A549 (cell line): ENCODE data around the gene RBBP8. TPM values are rescaled to one million over a fixed set of nuclear protein-coding genes. Genes with fewer than 3 reads are reported as not detected.
"Not testable (repeated sequence)": the region's sequence is repeated elsewhere in the genome, so short reads cannot be mapped to it uniquely, and the experiment has no call there.

Source experiments
- ATAC-seq, 2 experiments: fragments of 200-7000 bp in 1 of 2; fragments of >200 bp in 1 of 2; cut with Nextera tagmentation in 1 of 2; cut with Tn5 transposase in 1 of 2; 3 replicates each; pipeline versions ENCODE4 v1.8.0 to v1.9.1; 2018 to 2020; ENCODE audit warnings: mild to moderate bottlenecking in 1 of 2, moderate library complexity in 1 of 2
- CTCF ChIA-PET: fragments of 300-600 bp; sonication (Branson Sonifier 250); formaldehyde crosslinking; extraction: SDS; loops from one replicate; lab custom pipeline; 2021; ENCODE audit warnings: antibody characterized with exemption, inconsistent platforms; lab: Yijun Ruan, JAX
- POLR2A ChIA-PET: fragments of 350-600 bp; formaldehyde crosslinking; extraction: SDS; loops from one replicate; lab custom pipeline; 2021; ENCODE audit warnings: antibody characterized with exemption, inconsistent platforms; lab: Yijun Ruan, JAX
- DNase-seq, 2 experiments: peaks; one replicate each; pipeline versions ENCODE4 v3.0.0 to v3.0.0-alpha.2; 2011 to 2016; ENCODE audit warnings: low read depth in 1 of 2, low spot score in 1 of 2
- FAIRE-seq: peaks from 2 replicates; lab custom pipeline; 2011; peaks lifted over from hg19 to GRCh38; lab: Jason Lieb, UNC
- H3K27ac ChIP-seq, 2 experiments: fragments of >200 bp; sonication (Bioruptor Twin); formaldehyde crosslinking; 3 replicates each; pipeline ENCODE4 v1.5.1; 2016 to 2017
- H3K4me1 ChIP-seq: fragments of >200 bp; sonication (Bioruptor Twin); formaldehyde crosslinking; 3 replicates; pipeline ENCODE4 v1.6.1; 2016
- H3K4me2 ChIP-seq: fragments of >200 bp; sonication (Bioruptor Twin); formaldehyde crosslinking; 3 replicates; pipeline ENCODE4 v1.6.1; 2016
- H3K4me3 ChIP-seq: fragments of >200 bp; sonication (Bioruptor Twin); formaldehyde crosslinking; 3 replicates; pipeline ENCODE4 v1.5.1; 2016
- H3K9me3 ChIP-seq: fragments of >200 bp; sonication (Bioruptor Twin); formaldehyde crosslinking; 3 replicates; pipeline ENCODE4 v1.6.1; 2016
- CBX8 ChIP-seq: fragments of 200-600 bp; sonication (generic); IDR thresholded peaks from 2 replicates; pipeline ENCODE4 v1.6.1; 2016
- CHD2 ChIP-seq: fragments of 150-350 bp; IDR thresholded peaks from 2 replicates; pipeline ENCODE4 v1.6.1; 2014; ENCODE audit warnings: low read length; ENCODE audit not compliant: partially characterized antibody
- CHD4 ChIP-seq: fragments of 200-600 bp; sonication (generic); IDR thresholded peaks from 2 replicates; pipeline ENCODE4 v1.6.1; 2016; ENCODE audit warnings: antibody characterized with exemption, mild to moderate bottlenecking, borderline replicate concordance
- CTCF ChIP-seq: fragments of >200 bp; sonication (Bioruptor Twin); formaldehyde crosslinking; IDR thresholded peaks from 3 replicates; pipeline ENCODE4 v1.5.1; 2016
- EHF ChIP-seq: fragments of 250-450 bp; sonication (Bioruptor Pico); IDR thresholded peaks from 2 replicates; pipeline ENCODE4 v1.5.0; 2020; ENCODE audit warnings: mild to moderate bottlenecking
- ELK1 ChIP-seq: fragments of 150-350 bp; IDR thresholded peaks from 2 replicates; pipeline ENCODE4 v1.6.1; 2014; ENCODE audit warnings: low read depth, mild to moderate bottlenecking, low read length
- HDAC2 ChIP-seq: fragments of 200-600 bp; sonication (generic); IDR thresholded peaks from 2 replicates; pipeline ENCODE4 v1.6.1; 2016
- HEYL ChIP-seq: fragments of 250-450 bp; sonication (Bioruptor Pico); IDR thresholded peaks from 2 replicates; pipeline ENCODE4 v1.8.0; 2021; ENCODE audit warnings: mild to moderate bottlenecking, moderate library complexity
- HOXA7 ChIP-seq: fragments of 250-450 bp; sonication (Bioruptor Pico); IDR thresholded peaks from 2 replicates; pipeline ENCODE4 v1.5.0; 2020; ENCODE audit warnings: mild to moderate bottlenecking, moderate library complexity
- JUNB ChIP-seq: fragments of >200 bp; sonication (Bioruptor Twin); formaldehyde crosslinking; IDR thresholded peaks from 2 replicates; pipeline ENCODE4 v1.6.1; 2016
- KDM5A ChIP-seq: fragments of 200-600 bp; sonication (generic); IDR thresholded peaks from 2 replicates; pipeline ENCODE4 v1.6.1; 2016; ENCODE audit warnings: antibody characterized with exemption, mild to moderate bottlenecking
- MAFK ChIP-seq: fragments of 450-650 bp; IDR thresholded peaks from 2 replicates; pipeline ENCODE4 v1.6.1; 2014; ENCODE audit not compliant: partially characterized antibody
- MAX ChIP-seq: IDR thresholded peaks from 2 replicates; pipeline ENCODE4 v1.6.1; 2012
- PHF8 ChIP-seq: fragments of 200-600 bp; sonication (generic); IDR thresholded peaks from 2 replicates; pipeline ENCODE4 v1.6.1; 2016; ENCODE audit warnings: low read depth, mild to moderate bottlenecking, antibody characterized with exemption, moderate library complexity, borderline replicate concordance
- POLR2AphosphoS2 ChIP-seq: conservative IDR thresholded peaks from 2 replicates; pipeline ENCODE4 v1.6.1; 2012; ENCODE audit warnings: low read length, improper control_type of control experiment, inconsistent platforms
- RARB ChIP-seq: fragments of 250-450 bp; sonication (Bioruptor Pico); IDR thresholded peaks from 2 replicates; pipeline ENCODE4 v1.8.0; 2021; ENCODE audit warnings: mild to moderate bottlenecking, moderate library complexity
- REST ChIP-seq: fragments of 200-600 bp; sonication (generic); IDR thresholded peaks from 2 replicates; pipeline ENCODE4 v1.6.1; 2016; ENCODE audit warnings: antibody characterized with exemption, mild to moderate bottlenecking, moderate library complexity
- RFX5 ChIP-seq: fragments of 450-650 bp; IDR thresholded peaks from 2 replicates; pipeline ENCODE4 v1.7.1; 2014; ENCODE audit warnings: antibody characterized with exemption, mild to moderate bottlenecking, moderate library complexity
- ZNF302 ChIP-seq: fragments of 250-450 bp; sonication (Bioruptor Pico); IDR thresholded peaks from 2 replicates; pipeline ENCODE4 v1.9.0; 2021; ENCODE audit warnings: inconsistent platforms, mild to moderate bottlenecking, moderate library complexity
- WGBS: methylation state at CpG from one replicate; pipeline ENCODE4 v1.1.6; 2017; ENCODE audit errors: missing lambda C conversion rate; 5-methylcytosine and 5-hydroxymethylcytosine counted together
- polyA plus RNA-seq, 4 experiments: library from polyadenylated mRNA; depleted of rRNA in 3 of 4; stranded (reverse); fragments of >200 nt; fragmentation: RNase III in 1 of 4; extraction: RNeasy Plus Mini Kit Qiagen cat#74134 plus additional on column Dnase treatment in 1 of 4; gene quantifications; 2 replicates in 3 of 4; 3 replicates in 1 of 4; pipeline ENCODE4 v1.2.3, GENCODE V29; 2011 to 2017

The RBBP8 gene
- polyA plus RNA-seq, 2 of the 4 experiments (the other 2 are of a cell fraction) = 26.8 to 65.4 TPM

DNA sequence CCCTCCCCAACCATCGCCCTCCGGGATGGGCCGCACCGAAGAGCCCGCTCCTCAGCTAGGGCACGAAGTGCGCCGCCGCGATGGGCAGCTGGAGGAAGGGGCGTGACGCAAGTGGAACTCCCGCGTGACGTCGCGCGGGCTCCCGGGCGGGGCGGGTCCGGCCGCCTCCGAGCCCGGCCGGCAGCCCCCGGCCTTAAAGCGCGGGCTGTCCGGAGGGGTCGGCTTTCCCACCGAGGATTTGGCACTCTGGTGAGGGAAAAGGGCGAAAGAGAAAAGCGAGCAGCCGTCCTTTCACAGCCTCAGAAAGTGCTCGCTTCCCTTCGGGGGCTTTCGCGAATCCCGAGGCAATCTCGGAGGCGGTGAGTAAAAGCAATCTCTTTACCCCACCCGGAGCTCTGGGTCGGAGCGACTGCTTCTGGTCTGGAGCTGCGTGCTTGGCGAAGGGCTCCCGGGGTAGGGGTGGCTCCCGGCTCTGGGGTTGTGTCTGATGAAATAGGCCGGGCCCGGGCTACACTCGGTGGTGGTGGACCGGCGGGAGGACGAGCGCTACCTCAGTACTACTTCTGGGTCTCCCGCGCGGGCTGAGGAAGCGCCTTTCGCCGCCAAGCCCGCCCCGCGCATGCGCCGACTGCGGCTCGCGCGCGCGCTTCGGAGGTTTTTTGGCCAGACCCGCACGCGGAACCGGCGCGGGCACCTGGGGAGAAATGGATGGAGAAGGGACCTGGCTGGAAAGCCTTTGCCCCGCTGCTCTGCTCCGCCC lies at the start of gene RBBP8 (continued):
- TF ChIP-seq ELK1 (no peak), REST (peak; percentile 51; the same call in 1 of the 2 replicates), ZNF302 (CRISPR knock-in tag) (no peak), CTCF (no peak), CBX8 (no peak), MAFK (no peak), POLR2AphosphoS2 (no peak), MAX (peak; percentile 85), EHF (CRISPR knock-in tag) (no peak), PHF8 (peak; percentile 65), HEYL (CRISPR knock-in tag) (no peak), HOXA7 (no peak), CHD4 (no peak), HDAC2 (no peak)

DNA sequence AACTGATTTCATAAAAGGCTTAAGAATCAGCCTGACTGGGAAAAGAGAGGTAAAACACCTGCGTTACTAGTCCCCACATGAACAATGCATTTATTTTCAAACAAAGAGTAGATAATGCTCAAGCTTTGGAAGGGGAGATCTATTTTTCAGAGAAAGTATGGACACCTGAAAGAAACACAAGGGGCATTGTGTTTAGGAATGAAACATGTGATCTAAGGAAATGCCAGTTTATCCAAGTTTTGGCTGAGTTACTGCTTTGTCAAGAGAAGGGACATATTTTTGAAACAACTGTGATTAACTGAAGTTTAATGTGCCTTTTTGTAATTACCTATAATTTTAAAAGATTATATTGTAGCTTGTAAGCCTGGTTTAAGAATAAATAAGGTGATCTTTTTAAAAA lies 49.3 kb upstream of the RBBP8 start:
- H3K4me2 ChIP-seq = no peak overlapping the region
- WGBS = 89% methylated on average over 1 of the region's 1 CpG
- TF ChIP-seq EHF (CRISPR knock-in tag) (no peak), JUNB (no peak), RFX5 (no peak), CHD2 (no peak), KDM5A (no peak), RARB (CRISPR knock-in tag) (no peak)
- TF ChIP-seq, all 56 proteins: peak for 0
- Histone ChIP-seq H3K4me1 (no peaks in the 10 kb centered on the region), H3K27ac (no peak overlapping the region), H3K4me3 (no peak overlapping the region), H3K9me3 (no peaks in the 10 kb centered on the region)
- ChIA-PET POLR2A (no interaction called here), CTCF (no interaction called here)
- DNase-seq = no peak
- ATAC-seq = no peak
- FAIRE-seq = no peak

DNA sequence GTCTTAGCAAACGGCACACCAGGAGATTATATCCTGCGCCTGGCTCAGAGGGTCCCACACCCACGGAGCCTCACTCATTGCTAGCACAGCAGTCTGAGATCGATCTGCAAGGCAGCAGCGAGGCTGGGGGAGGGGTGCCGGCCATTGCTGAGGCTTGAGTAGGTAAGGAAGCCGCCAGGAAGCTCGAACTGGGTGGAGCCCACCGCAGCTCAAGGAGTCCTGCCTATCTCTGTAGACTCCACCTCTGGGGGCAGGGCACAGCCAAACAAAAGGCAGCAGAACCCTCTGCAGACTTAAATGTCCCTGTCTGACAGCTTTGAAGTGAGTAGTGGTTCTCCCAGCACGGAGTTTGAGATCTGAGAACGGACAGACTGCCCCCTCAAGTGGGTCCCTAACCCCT lies 47.4 kb upstream of the RBBP8 start:
- not testable (repeated sequence) for H3K4me2 ChIP-seq, H3K4me1 ChIP-seq, FAIRE-seq

More for the DNA sequence above, 47.4 kb upstream of the RBBP8 start:
- CTCF ChIA-PET, POLR2A ChIA-PET, DNase-seq, H3K27ac ChIP-seq, H3K9me3 ChIP-seq, ATAC-seq, H3K4me3 ChIP-seq: not testable (repeated sequence)
- 30% methylated on average over 2 of the region's 11 CpGs for WGBS
